MV-4-11 (cell line): ENCODE results near the gene TSPO.

Experiments
- DNase-seq: peaks from one replicate; lab custom pipeline; 2025; lab: John Stamatoyannopoulos, UW

Gene TSPO

DNA sequence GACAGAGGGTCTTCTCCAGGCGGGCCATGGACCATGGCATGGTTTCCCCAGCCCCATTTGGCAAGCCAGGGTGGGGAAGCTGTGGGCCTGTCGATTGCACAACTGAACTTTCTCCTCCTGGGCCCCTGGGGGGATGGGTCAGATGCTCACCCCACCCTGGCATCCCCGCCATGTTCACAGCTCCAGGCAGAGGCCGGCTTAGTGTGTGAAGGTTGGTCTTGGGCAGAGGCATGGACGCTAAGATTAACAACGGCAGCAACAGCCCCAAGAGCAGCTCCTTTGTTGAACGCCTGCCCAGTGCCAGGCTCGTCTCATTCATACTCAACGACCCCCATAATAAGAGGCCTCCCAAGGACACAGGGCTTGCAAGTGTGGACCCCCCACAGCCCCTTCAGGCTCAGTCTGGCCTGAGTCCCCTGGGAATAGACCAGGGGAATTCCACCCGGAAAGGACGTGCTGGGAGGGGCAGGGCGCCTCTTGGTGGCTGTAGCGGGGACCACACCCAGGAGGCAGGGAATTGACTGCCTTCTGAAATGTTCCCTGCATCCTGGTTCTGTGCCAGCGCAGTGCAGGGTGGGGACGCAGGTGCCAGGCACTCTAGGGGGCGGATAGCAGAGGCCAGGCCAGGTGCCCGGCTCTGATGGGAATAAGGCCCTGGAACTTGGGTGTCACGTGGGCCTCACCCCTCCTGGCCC, 8.3 kb downstream of the TSPO start:
- no peak for DNase-seq

DNA sequence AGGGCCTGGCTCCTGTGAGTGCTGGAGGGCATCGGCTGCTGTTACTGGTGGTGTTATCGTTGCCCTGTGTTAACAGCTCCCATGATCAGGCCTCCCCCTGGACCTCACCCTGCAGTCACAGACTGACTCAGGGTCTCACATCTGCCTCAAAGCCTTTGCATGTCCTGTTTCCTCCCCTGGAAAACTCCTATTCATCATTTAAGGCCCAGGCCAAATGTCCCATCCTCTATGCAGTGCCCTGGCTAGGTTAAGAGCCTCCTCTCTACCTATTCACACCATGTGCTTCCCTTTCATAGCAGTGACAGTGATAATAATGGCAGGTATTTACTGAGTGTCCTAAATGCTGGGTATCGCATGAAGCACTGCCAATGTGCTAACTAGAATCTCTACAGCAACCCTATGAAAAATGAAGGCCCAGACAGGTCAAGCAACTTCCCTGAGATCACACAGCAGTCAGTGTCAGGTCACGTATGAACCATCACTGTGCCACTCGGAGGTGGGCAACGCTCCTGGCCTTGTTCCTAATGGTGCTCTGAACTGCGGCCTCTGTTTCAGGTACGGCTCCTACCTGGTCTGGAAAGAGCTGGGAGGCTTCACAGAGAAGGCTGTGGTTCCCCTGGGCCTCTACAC, 9.3 kb downstream of the TSPO start:
- no peak for DNase-seq

DNA sequence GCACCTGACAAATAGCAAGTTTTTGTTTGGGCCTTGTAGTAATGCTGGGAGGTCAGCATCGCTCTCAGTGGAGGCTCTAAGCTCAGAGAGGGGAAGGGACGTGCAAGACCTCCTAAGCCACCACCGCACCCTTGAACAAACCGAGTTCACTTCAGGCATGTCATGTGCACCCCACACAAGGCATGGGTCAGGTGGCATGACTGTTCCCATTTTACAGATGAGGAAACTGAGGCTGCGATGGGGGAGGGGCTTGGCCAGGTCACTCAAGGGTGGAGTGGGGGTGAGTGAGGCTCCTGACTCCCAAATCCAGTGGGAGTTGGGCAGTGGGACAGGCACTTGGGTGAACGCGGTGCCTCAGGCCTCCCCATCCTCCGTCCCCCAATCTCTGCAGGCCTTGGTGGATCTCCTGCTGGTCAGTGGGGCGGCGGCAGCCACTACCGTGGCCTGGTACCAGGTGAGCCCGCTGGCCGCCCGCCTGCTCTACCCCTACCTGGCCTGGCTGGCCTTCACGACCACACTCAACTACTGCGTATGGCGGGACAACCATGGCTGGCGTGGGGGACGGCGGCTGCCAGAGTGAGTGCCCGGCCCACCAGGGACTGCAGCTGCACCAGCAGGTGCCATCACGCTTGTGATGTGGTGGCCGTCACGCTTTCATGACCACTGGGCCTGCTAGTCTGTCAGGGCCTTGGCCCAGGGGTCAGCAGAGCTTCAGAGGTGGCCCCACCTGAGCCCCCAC, 11.2 kb downstream of the TSPO start:
- no peak for DNase-seq

DNA sequence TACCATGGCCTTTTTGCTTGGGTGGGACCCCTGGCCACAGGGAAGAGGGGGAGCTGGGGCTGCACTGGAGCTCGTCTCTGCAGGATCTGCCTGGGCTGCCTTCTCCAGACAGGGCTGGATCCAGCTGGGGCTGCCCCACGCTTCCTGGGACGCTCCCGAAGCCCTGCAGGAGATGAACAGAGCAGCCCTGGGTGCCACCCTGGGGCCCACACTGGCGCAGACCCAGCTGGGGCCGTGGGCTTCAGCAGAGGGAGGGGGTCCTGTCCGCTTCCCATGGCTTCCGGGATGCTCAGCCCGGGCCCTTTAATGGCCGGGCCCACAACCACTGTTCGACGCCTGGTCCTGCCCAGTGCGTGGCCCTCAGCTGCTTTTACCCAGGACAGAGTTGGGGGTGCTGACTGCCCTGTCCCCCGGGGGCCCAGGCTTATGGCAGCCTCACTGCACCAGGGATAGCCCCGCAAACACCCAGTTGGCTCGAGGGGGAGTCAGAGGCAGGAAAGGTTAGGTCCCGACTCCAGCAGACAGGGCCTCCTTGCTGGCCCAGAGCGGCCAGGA, 12.0 kb downstream of the TSPO start:
- DNase-seq, result no peak

DNA sequence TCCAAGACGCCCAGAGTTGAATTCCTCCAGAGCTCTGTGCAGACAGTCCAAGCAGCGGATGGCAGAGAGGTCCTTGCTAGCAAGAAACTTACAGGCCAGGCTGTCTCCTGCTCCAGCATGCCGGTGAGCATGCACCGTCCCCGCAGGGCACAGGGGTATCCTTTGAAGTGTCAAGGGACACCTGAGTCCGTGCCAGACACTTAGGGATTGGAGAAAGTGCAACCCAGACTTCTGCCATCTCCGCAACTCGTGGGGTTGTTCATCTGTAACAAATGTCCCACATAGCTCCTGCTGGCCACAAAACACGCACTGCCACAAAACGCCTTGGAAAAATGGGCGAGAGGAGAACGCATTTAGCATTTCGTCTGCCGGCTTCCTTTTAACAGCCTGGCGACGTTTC, 13.3 kb downstream of the TSPO start:
- DNase-seq, result no peak

DNA sequence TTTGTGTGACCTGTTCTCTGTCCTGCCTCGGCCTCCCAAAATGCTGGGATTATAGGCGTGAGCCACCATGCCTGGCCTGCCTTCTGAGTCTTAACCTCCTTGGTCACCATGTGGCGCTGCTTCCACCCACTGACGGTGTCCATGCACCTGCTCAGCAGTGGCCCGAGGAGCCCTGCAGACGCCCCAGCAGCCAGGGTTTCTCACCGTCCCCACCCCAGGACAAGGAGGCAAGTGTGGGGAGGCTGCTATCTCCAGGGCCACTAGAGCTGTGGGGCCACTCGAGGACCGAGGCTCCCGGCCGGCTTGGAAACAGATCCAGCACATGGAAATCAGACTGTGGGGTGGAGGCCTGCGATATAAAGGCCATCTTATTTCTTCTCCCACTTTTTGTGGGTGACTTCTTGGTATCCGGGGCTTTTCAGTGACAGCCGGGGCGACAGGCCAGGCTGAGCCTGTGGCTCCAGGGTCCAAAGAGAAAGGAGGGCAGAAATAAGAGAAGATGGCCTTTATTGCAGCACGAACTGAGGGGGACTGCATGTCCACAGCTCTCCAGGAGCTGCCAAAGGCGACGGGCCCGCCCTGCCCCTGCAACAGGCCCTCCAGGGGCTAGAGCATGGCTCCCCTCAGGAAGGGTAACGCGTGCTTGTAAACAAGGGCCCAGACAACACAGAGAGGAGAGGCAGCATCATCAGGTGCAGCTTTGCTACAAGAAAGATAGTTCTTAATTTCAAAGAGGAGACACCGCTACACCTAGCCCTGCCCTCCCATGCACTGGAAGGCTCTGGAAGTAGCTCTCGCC, 15.0 kb downstream of the TSPO start:
- DNase-seq, result no peak

DNA sequence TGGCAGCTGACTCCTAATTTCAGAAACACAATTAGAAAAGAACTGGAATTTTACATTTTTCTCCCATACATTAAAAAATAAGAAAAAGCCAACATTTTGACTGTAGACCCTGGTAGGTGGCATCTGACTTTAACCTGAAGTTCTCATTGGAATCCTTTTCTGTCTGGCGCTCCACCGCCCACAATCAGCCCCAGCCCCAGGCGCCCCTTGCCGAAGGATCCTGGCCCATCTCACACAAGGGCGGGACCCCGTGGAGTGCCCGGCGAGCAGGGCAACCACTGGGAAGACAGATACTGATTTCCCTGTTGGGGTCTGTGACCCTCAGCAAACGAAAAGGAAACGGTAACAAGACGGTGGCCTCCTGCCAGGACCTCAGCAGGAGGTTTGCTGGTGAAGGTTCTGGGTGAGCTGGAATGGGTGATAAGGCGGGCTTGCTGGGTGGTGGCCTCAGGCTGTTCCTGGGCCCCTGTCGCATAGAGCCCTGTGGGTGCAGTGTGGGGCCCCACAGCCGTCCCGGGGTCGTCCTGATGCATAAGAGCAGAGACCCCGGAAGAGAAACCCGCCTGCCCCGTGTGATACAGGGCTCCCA, 15.7 kb downstream of the TSPO start:
- DNase-seq, result no peak

DNA sequence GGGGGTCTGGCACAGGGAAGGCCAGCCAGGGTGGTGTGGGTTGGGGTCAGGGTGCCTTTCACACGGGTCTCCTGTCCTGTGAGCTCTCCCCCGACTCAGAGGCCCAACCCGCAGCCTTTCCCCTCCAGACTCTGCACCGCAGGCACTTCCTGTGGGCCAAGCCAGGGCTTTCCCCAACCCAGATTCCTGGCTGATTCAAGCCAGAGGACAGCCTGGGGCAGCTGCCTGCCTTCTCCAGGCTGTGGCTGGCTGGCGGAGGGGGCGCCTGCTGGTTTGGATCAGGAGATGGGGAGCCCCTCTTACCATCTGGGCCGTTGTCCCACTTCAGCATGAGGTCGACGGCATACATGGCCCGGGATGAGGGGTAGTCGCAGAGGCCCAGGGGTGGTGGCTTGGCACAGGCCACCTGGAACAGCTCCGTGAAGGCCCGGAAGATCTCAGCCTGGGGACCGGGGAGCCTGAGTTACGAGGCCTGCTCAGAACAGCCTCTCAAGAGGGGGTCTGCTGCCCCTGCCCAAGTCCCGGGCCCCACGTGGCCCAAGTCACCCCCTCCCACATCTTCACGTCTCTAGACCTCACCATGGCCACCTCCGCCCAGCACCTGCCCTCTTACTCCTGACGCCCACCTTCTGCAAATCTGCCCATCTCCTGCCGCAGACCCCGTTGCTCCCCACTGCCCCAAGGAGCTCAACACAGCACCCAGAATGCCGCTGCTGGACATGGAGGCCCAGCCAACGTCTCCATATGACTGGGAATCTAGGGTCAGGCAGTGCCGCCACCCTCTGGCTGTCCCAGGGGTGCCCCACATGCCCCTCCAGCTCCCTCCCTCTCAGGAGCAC, 17.3 kb downstream of the TSPO start:
- DNase-seq, result no peak

DNA sequence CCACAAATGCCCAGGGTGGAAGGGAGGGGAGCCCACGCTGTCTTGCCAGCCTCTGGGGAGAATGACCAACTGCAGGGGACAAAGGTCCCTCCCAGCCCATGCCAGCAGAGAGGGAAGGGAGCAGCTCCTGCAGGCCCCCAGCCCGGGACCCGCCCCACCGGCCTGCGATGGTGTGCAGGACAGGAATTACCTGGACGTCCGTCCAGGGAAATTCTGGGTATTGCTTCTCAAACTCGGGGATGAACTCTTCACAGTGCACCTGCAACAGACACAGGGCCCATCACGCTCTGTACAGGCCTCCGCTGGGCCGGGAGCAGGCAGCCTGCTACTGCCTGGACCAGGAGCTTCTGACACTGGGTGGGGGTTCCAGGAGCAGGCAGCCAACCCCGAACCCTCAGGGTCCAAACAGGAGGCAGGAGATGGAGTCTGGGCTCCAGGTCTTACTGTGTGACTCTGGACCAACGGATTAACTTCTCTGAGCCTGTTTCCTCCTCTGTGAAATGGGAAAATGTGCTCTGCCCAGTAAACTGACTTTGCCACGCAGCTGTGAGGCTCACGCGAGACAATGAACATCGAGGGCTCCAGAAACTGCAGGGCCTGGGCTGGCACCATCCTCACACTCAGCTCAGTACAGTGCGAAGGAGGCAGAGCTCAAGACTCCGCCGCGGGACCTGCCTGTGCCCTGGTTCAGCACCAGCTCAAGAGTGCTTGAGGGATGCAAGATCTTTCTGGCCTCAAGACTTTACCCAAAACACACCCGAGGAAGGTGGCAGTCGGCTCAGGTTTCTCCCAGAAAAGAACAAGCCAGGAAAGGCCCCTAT, 18.2 kb downstream of the TSPO start:
- DNase-seq, result no peak

DNA sequence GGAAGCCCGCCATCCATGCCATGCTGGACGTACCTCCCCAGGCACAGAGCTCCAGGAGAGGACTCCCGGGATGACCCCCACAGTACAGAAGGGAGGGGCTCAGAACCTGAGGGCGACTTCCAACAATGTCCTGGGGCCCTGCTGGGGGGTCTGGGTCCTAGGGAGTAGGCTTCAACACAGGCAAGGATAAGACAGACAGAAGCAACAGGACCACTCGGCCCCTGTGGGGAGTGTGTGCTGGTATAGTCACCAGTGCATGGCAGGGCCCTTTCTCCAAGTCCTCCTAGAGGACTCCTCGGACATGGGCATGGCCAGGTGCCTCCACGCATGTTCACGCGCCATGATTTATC, 18.7 kb downstream of the TSPO start:
- no peak for DNase-seq

DNA sequence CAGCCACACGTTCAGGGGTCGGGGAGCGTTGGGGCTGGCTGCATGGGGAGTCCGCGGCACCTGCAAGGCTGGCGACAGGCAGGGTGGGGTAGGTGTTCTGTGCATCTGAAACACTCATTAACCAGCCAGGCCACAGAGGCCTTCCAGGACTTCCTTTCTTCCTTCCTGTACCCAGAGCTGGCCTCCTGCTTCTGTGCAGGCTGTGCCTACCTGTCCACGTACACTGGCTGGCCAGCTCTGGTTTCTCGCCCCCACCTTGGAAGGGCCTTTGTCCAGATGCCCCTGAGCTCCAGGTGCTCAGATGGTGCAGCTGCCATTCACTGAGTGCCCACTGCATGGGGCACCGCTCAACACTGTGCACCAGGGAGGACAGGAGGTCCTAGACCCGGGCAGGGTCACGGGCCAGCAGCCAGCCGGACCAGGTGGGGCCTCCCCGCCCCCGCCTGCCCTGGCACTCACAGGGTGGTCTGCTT, 19.7 kb downstream of the TSPO start:
- no peak for DNase-seq

DNA sequence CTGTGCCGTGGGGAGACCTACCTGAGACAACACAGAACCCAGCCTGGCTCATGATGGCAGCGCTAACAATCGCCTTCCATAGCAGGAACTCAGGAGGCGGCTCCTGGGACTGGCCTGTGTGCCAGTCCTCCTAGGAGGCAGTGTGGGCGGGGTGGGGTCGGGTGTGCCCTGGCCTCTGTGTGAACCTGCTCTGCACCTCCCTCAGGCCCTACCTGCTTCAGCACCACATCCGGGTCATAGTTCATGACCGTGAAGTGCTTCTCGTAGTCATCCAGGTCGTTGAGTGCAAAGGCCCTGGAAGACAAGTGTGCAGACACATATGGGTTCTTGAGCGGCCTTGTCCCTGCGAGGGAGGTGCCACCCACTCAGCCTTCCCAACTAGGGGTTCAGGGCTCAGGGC, 20.2 kb downstream of the TSPO start:
- DNase-seq, result no peak

DNA sequence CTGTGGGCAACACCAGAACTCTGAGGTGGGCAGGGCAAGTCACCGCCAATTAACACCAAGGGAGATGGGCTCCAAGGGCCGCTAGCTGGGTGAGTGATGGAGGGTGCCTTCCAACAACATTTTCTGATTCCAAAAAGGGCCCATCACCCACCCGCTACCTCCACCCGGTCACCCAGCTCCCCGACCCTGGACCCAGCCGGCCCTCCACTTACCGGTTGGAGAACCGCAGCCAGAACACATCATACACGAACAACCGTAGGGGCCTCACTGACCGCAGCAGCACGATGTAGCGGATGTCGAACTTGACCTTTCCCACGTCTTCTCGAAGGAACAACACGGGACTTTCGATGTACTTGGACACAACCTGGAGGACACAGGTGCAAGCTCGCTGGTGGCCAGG, 20.8 kb downstream of the TSPO start:
- DNase-seq, result no peak

DNA sequence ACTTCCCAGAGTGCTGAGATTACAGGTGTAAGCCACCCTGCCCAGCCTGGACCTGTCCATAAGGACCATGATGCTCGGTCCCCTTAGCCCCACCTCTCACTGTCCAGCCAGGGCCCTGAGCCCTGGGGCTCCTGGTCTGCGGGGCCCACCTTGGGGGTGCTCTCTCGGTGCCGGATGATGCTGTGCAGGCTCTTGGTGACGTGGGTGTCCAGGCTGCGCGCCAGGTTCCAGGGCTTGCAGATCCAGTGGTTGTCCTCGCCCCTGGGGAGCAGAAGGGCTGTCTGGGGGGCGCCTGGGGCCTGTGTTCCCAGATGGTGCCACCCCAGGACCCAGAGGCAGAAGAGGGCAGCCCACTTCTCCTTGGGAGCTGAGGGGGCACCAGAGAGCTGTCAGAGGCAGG, 22.2 kb downstream of the TSPO start:
- DNase-seq, result no peak

DNA sequence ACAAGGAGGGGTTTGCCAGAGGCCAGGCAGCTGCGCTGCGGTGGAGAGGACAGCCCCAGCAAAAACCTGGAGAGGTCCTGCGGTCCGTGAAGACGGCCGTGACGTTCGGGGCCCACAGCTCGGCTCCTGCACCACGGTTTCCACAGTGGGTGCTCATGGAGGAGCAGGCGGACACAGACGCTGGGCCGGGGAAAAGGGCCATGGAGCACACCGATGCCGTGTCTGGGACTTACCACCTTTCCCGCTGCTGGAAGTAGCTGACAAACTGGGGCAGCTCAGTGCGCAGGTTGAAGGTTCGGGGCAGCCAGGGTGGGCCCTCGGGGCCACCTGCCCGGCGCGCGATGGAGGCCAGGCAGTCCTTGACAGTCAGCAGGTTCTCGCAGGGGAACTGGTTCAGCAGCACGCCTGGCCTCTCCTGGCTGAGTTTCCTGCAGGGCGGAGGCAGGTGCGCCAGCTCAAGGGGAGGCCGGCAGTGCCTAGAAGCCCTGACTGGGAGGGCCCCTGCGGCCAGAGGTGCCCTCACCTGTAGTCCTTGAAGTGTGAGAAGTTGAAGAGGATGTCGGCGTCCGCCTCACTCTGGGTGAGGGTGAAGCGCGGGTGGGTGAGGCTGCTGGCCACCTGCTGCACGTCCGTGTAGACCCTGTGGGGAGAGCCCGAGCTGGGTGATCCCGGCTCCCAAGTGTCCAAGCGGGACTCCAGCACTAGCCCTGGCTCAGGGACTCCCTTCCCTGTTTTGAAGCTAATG, 22.8 kb downstream of the TSPO start:
- DNase-seq, result no peak

DNA sequence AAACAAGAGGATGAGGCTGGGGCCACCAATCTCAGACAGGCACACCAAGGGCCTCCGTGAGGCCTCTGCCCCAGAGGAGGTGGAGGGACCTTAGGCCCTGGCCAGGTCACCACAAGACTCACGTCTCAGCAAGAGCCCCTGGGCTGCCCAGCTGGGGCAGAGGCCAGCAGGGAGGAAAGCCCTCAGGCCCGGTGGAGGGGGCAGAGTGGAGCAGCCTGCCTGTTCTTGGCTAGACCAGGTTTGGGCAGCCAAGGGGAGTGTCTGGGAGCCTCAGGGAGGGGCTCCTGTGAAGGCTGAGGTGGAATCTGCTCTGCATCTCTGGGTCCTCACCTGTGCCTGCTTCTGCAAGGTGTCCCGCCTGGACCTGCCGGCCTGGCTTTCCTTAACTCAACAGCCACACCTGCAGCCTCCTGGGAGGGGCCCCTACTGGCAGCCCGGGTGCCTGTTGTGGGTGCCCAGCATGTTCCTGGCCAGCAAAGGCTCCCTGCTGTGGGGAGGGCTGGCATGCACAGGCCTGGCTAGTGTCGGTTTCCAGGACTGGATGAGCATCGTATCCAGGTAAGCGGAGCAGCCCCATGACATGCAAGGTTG, 23.7 kb downstream of the TSPO start:
- DNase-seq, result no peak

DNA sequence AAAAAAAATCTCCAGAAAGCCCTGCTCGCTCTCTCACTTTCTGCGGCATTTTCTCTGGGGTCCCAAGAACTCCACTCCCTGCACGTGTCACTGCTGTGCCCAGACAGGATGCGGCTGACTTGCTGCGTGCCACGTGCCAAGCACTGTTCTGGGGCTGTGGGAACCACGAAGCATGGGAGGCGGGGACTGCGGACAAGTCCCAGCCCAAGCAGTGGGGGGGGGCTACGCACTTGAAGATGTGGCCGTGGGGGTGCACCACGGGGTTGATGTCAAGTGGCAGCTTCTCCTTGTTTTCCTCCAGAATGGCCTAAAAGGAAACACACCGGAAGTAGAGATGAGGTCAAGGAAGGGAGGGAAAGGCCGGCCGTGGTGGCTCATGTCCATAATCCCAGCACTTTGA, 24.7 kb downstream of the TSPO start:
- DNase-seq, result no peak

DNA sequence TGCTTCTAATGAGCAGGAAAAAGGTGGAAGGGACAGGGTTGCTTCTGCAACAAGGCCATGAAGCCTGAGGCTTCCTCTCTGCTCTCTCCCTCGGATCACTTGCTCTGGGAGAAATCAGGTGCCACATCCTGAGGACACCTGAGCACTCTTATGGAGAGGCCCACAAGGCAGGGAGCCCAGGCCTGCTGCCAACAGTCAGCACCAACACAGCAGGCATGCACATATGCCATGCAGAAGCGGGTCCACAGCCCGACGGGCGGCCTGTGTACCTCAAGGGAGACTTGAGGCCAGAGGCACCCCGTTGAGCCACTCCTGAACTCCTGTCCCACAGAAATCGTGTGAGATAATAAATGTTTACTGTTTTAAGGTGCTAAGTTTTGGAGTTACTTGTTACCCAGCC, 26.1 kb downstream of the TSPO start:
- DNase-seq, result no peak
